OCI-LY7 (cell line): Measurements from ENCODE around the gene TIMP4.

Source experiments
- CTCF ChIP-seq: fragments of 200-600 bp; sonication (generic); conservative IDR thresholded peaks from 2 replicates; pipeline ENCODE4 v1.5.1; 2014; ENCODE audit warnings: mild to moderate bottlenecking, antibody characterized with exemption, low read length, moderate library complexity, mixed read lengths
- EZH2phosphoT487 ChIP-seq: fragments of 200-600 bp; sonication (generic); IDR thresholded peaks from 2 replicates; pipeline ENCODE4 v1.6.1; 2018; ENCODE audit warnings: low read depth, borderline replicate concordance, mild to moderate bottlenecking, mixed run types, antibody characterized with exemption, low read length, moderate library complexity, mixed read lengths

- no peak for TF ChIP-seq EZH2phosphoT487
- TF ChIP-seq CTCF = no peak
Observed at GRCh38 chr3:12205171-12205570, 46.5 kb upstream of the TIMP4 start.
